K562 (cell line): ENCODE data around the gene DYNC2I2. TPM values are rescaled to one million over a fixed set of nuclear protein-coding genes. Genes with fewer than 3 reads are reported as not detected.

Experiments used
- ATF3 ChIP-seq, 2 experiments: fragments of 450-650 bp in 1 of 2; sonication (generic) in 1 of 2; formaldehyde crosslinking in 1 of 2; IDR thresholded peaks in 1 of 2; conservative IDR thresholded peaks in 1 of 2; 2 replicates each; pipeline versions ENCODE4 v1.6.1 to v1.8.1; 2016 to 2023; ENCODE audit warnings: mild to moderate bottlenecking in 2 of 2, moderate library complexity in 2 of 2, inconsistent platforms in 1 of 2, missing genetic modification reagents in 1 of 2
- ATF4 ChIP-seq: fragments of 450-650 bp; formaldehyde crosslinking; IDR thresholded peaks from 2 replicates; pipeline ENCODE4 v1.4.0; 2022; ENCODE audit warnings: mild to moderate bottlenecking, moderate library complexity
- CBX1 ChIP-seq: sonication (generic); IDR thresholded peaks from 2 replicates; pipeline ENCODE4 v1.6.1; 2016; ENCODE audit warnings: antibody characterized with exemption, low read depth, mild to moderate bottlenecking
- CHCHD3 ChIP-seq: fragments of 250-450 bp; sonication (Bioruptor Pico); IDR thresholded peaks from 2 replicates; pipeline ENCODE4 v2.1.2; 2022; ENCODE audit warnings: mild to moderate bottlenecking
- KAT2B ChIP-seq: IDR thresholded peaks from one replicate; pipeline ENCODE4 v1.6.1; 2012; ENCODE audit warnings: low read depth, mild to moderate bottlenecking, control low read depth, inconsistent platforms, low read length, moderate library complexity
- NFXL1 ChIP-seq: fragments of 450-650 bp; formaldehyde crosslinking; IDR thresholded peaks from 2 replicates; pipeline ENCODE4 v1.4.0; 2021; ENCODE audit warnings: mild to moderate bottlenecking
- RB1 ChIP-seq: fragments of 450-650 bp; IDR thresholded peaks from 2 replicates; pipeline ENCODE4 v1.6.1; 2017; ENCODE audit warnings: low read depth, mild to moderate bottlenecking
- TOE1 ChIP-seq, 2 experiments: fragments of 450-650 bp in 1 of 2; sonication (generic) in 1 of 2; formaldehyde crosslinking in 1 of 2; IDR thresholded peaks; 2 replicates each; pipeline versions ENCODE4 v1.7.1 to v1.8.0; 2016 to 2022; ENCODE audit warnings: borderline replicate concordance in 2 of 2, mild to moderate bottlenecking in 2 of 2, antibody characterized with exemption in 1 of 2, inconsistent platforms in 1 of 2, low read depth in 1 of 2, missing genetic modification reagents in 1 of 2, moderate library complexity in 1 of 2
- ZBTB26 ChIP-seq: fragments of 450-650 bp; formaldehyde crosslinking; IDR thresholded peaks from 2 replicates; pipeline ENCODE4 v1.4.0; 2022; ENCODE audit warnings: missing genetic modification characterization
- ZC3H11A ChIP-seq: IDR thresholded peaks from 2 replicates; pipeline ENCODE4 v1.6.1; 2012; ENCODE audit warnings: low read depth, low read length, improper control_type of control experiment
- ZFPM2 ChIP-seq: fragments of 250-450 bp; sonication (Bioruptor Pico); IDR thresholded peaks from 2 replicates; pipeline ENCODE4 v1.5.1; 2022; ENCODE audit warnings: mild to moderate bottlenecking
- ZNF282 ChIP-seq: sonication (generic); formaldehyde crosslinking; IDR thresholded peaks from 2 replicates; pipeline ENCODE4 v1.8.1; 2023; ENCODE audit warnings: missing genetic modification reagents
- ZNF609 ChIP-seq: sonication (generic); formaldehyde crosslinking; IDR thresholded peaks from 2 replicates; pipeline ENCODE4 v1.8.1; 2023; ENCODE audit warnings: missing genetic modification reagents, mild to moderate bottlenecking, borderline replicate concordance
- ZNF740 ChIP-seq, 3 experiments: fragments of 200-800 bp in 1 of 3; sonication (Bioruptor generic) in 1 of 3; sonication (generic) in 1 of 3; formaldehyde crosslinking in 1 of 3; IDR thresholded peaks; 2 replicates each; pipeline versions ENCODE4 v1.6.1 to v1.8.0; 2016 to 2022; ENCODE audit warnings: mild to moderate bottlenecking in 2 of 3, missing compliant biosample characterization in 2 of 3, missing genetic modification characterization in 2 of 3, missing genetic modification reagents in 1 of 3
- polyA plus RNA-seq, 8 experiments: library from polyadenylated mRNA; depleted of rRNA in 4 of 8; stranded (reverse) in 5 of 8; unstranded in 3 of 8; fragments of >200 nt; fragmentation: Nextera tagmentation in 2 of 8; fragmentation: Illumina TruSeq in 1 of 8; extraction: Ambion mirVana in 2 of 8; extraction: Trizol in 1 of 8; gene quantifications; 2 replicates each; pipeline versions ENCODE4 v1.2.1 to v1.2.3, GENCODE V29; 2011 to 2014; ENCODE audit warnings: inconsistent platforms in 1 of 8, missing spikeins in 1 of 8
- total RNA-seq, 7 experiments: library from RNA; depleted of rRNA in 6 of 7; stranded (reverse); fragments of >200 nt in 6 of 7; fragmentation: Illumina TruSeq in 2 of 7; extraction: Trizol in 2 of 7; gene quantifications; 2 replicates each; pipeline versions ENCODE4 v1.2.1 to v1.2.3, GENCODE V29; 2011 to 2021; ENCODE audit warnings: low replicate concordance in 1 of 7

DYNC2I2 gene
- total and polyA plus RNA-seq, 9 of the 15 experiments (the other 6 are each of a cell fraction or from before 2014, with no cell fraction given), result 1.5 to 249 (median 70.0) TPM

- TF ChIP-seq TOE1 (IDR thresholded peaks at IDR 0.05; ENCODE audit: borderline replicate concordance) (peak; percentile 88; the same call in 1 of the 2 replicates), TOE1 (CRISPR knock-in tag; IDR thresholded peaks at IDR 0.05; ENCODE audit: borderline replicate concordance, low read depth) (peak; percentile 82; the same call in 1 of the 2 replicates), NFXL1 (CRISPR knock-in tag) (0 out of 2 replicates have a peak, but pooled peaks have one; percentile 65), KAT2B (no peak), ZC3H11A (no peak), ZFPM2 (no peak), ZBTB26 (CRISPR knock-in tag) (0 out of 2 replicates have a peak, but pooled peaks have one; percentile 36), CHCHD3 (CRISPR knock-in tag) (no peak), ZNF282 (0 out of 2 replicates have a peak, but pooled peaks have one; percentile 44), CBX1 (peak; percentile 38), ATF4 (CRISPR knock-in tag) (peak; percentile 64; the same call in 1 of the 2 replicates), ZNF609 (CRISPR knock-in tag) (peak; percentile 75; the same call in 1 of the 2 replicates), ZNF740 (CRISPR knock-in tag; IDR thresholded peaks at IDR 0.05) (no peak), ZNF740 (tag; IDR thresholded peaks at IDR 0.05) (no peak; a peak in 1 of 4 replicates), ATF3 (IDR thresholded peaks at IDR 0.05) (no peak), ATF3 (CRISPR knock-in tag; conservative IDR thresholded peaks at IDR 0.05) (peak; percentile 81), RB1 (peak; percentile 93)
Observed at GRCh38 chr9:128688501-128689292, 32.0 kb upstream of the DYNC2I2 start, which contains the start of gene SET (continued).
